ENCODE data around the gene DGKG. TPM values are rescaled to one million over a fixed set of nuclear protein-coding genes. Genes with fewer than 3 reads are reported as not detected.

Gene DGKG
- total RNA-seq, 3 donors from 2014 or later = 0.59 to 2.3 (median 2.1) TPM

GRCh38 chr3:186166036-186166435 is 196.0 kb downstream of the DGKG start:
- intact Hi-C loops (cut with DNase I; ENCODE audit: low total_unique reads) = no loop called here
- H3K36me3 ChIP-seq = no peaks in the 10 kb centered on the region
- no peaks in the 10 kb centered on the region for H3K4me1 ChIP-seq
- no peaks in the 10 kb centered on the region for H3K9me3 ChIP-seq
- H3K27me3 ChIP-seq = peaks cover 0 to 8% of the 10 kb centered on the region in 2 donors
- no peak overlapping the region for H3K4me3 ChIP-seq
- DNase-seq (ENCODE audit: low spot score in 2 of 2) = no peak
- TF ChIP-seq POLR2AphosphoS5 (IDR thresholded peaks at IDR 0.05) (no peak), POLR2A (IDR thresholded peaks at IDR 0.05) (no peak)
- TF ChIP-seq, protein P1, sequence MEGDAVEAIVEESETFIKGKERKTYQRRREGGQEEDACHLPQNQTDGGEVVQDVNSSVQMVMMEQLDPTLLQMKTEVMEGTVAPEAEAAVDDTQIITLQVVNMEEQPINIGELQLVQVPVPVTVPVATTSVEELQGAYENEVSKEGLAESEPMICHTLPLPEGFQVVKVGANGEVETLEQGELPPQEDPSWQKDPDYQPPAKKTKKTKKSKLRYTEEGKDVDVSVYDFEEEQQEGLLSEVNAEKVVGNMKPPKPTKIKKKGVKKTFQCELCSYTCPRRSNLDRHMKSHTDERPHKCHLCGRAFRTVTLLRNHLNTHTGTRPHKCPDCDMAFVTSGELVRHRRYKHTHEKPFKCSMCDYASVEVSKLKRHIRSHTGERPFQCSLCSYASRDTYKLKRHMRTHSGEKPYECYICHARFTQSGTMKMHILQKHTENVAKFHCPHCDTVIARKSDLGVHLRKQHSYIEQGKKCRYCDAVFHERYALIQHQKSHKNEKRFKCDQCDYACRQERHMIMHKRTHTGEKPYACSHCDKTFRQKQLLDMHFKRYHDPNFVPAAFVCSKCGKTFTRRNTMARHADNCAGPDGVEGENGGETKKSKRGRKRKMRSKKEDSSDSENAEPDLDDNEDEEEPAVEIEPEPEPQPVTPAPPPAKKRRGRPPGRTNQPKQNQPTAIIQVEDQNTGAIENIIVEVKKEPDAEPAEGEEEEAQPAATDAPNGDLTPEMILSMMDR (IDR thresholded peaks at IDR 0.05) = no peak
- H3K27ac ChIP-seq = no peak overlapping the region

GRCh38 chr3:186165331-186165730 is 196.7 kb downstream of the DGKG start:
- Histone ChIP-seq H3K36me3 (no peaks in the 10 kb centered on the region), H3K4me1 (no peaks in the 10 kb centered on the region), H3K27me3 (peaks cover 0 to 8% of the 10 kb centered on the region in 2 donors), H3K27ac (no peak overlapping the region), H3K9me3 (no peaks in the 10 kb centered on the region), H3K4me3 (no peak overlapping the region)
- intact Hi-C loops (cut with DNase I; ENCODE audit: low total_unique reads) = no loop called here
- TF ChIP-seq, protein P1 (IDR thresholded peaks at IDR 0.05) = no peak
- TF ChIP-seq POLR2A (IDR thresholded peaks at IDR 0.05) (no peak), POLR2AphosphoS5 (IDR thresholded peaks at IDR 0.05) (no peak)
- DNase-seq (ENCODE audit: low spot score in 2 of 2) = no peak

- H3K9me3 ChIP-seq = no peaks in the 10 kb centered on the region
- H3K36me3 ChIP-seq = no peaks in the 10 kb centered on the region
- no peak overlapping the region for H3K27ac ChIP-seq
- H3K27me3 ChIP-seq = peaks cover 0 to 8% of the 10 kb centered on the region in 2 donors
- intact Hi-C loops (cut with DNase I; ENCODE audit: low total_unique reads) = no loop called here
- no peak for TF ChIP-seq POLR2A (IDR thresholded peaks at IDR 0.05)
- TF ChIP-seq, protein P1 (IDR thresholded peaks at IDR 0.05) = no peak
- TF ChIP-seq POLR2AphosphoS5 (IDR thresholded peaks at IDR 0.05) = no peak
- H3K4me3 ChIP-seq = no peak overlapping the region
- no peaks in the 10 kb centered on the region for H3K4me1 ChIP-seq
- DNase-seq (ENCODE audit: low spot score in 2 of 2) = no peak
Measured at GRCh38 chr3:186164696-186165095, 197.3 kb downstream of the DGKG start.

DNA sequence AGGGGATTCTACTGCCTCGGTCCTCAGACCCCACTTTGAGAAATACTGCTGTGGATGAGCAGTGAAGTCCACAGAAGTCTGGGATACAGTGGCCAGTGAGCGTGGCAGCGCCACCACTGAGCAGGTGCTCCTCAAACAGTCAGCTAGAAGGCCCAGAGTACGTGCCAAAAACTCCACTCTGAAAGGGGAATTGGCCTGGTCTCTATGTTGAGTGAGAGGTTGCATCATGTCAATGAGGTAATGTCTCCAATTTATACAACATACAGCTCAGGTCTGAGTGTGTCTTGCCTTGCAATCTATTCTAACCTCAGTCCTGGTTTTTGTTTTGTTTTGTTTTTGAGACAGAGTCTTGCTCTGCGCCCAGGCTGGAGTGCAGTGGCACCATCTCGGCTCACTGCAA is 199.8 kb downstream of the DGKG start:
- H3K9me3 ChIP-seq = no peaks in the 10 kb centered on the region
- H3K27ac ChIP-seq = no peak overlapping the region
- intact Hi-C loops (cut with DNase I; ENCODE audit: low total_unique reads) = no loop called here
- no peak for TF ChIP-seq POLR2A (IDR thresholded peaks at IDR 0.05)
- TF ChIP-seq, protein P1 (IDR thresholded peaks at IDR 0.05) = no peak
- no peak for TF ChIP-seq POLR2AphosphoS5 (IDR thresholded peaks at IDR 0.05)
- no peak overlapping the region for H3K4me3 ChIP-seq
- peaks cover 0 to 8% of the 10 kb centered on the region in 2 donors for H3K27me3 ChIP-seq
- DNase-seq (ENCODE audit: low spot score in 2 of 2) = no peak
- H3K4me1 ChIP-seq = no peaks in the 10 kb centered on the region
- no peaks in the 10 kb centered on the region for H3K36me3 ChIP-seq

DNA sequence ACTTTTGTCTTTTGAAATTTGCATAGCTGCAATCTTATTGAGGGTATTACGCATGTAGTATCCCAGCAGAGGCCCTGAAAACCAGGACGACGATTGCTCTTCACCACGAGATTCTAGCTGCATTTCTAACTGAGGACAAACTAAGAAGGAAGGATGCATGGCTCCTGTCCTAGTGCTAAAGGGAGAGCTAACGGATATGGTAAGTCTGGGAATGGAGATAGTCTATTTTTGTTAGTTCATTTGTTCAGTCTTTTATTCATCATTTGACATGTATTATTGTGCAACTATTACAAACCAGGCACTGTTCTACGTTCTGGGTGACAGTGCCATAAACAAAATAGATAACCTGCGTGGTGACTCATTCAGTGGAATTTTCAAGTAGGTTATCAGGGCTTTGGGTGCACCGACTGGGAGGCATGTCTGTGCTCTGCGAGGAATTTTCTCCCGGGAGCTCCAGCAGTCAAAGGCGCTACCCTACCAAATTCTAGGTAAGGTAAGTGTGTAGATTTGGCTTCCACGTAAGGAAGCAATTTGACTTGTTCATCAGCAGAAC is 201.3 kb downstream of the DGKG start:
- Histone ChIP-seq H3K27me3 (peaks cover 0 to 8% of the 10 kb centered on the region in 2 donors), H3K36me3 (no peaks in the 10 kb centered on the region), H3K9me3 (no peaks in the 10 kb centered on the region), H3K4me3 (no peak overlapping the region), H3K27ac (no peak overlapping the region), H3K4me1 (no peaks in the 10 kb centered on the region)
- intact Hi-C loops (cut with DNase I; ENCODE audit: low total_unique reads) = no loop called here
- no peak for DNase-seq (ENCODE audit: low spot score in 2 of 2)
- TF ChIP-seq POLR2A (IDR thresholded peaks at IDR 0.05) = no peak
- TF ChIP-seq, protein P1 (IDR thresholded peaks at IDR 0.05) = no peak
- no peak for TF ChIP-seq POLR2AphosphoS5 (IDR thresholded peaks at IDR 0.05)

All from breast epithelium (tissue), 4 donors.